ENCODE measurements around the gene BNIP5.

BNIP5 gene

GRCh38 chr6:36327226-36327918, 9.3 kb downstream of the BNIP5 start:
- no peak for TF ChIP-seq CTCF (IDR thresholded peaks at IDR 0.05)
- Histone ChIP-seq H3K27me3 (ENCODE audit: control insufficient read depth, insufficient read depth, low read length) (no peaks in the 10 kb centered on the region), H3K4me3 (ENCODE audit: low read depth, low read length) (no peak overlapping the region), H3K4me1 (no peaks in the 10 kb centered on the region), H3K36me3 (ENCODE audit: control insufficient read depth, insufficient read depth, low read length) (no peaks in the 10 kb centered on the region), H3K27ac (no peak overlapping the region), H3K9ac (no peak overlapping the region), H3K9me3 (ENCODE audit: control insufficient read depth, low read length) (no peaks in the 10 kb centered on the region), H3K4me2 (ENCODE audit: low read length) (no peak overlapping the region), H3K79me2 (no peaks in the 10 kb centered on the region), H2AFZ (no peak overlapping the region)

GRCh38 chr6:36326356-36326995, 10.2 kb downstream of the BNIP5 start:
- Histone ChIP-seq H3K4me2 (ENCODE audit: low read length) (no peak overlapping the region), H3K9ac (no peak overlapping the region), H3K27ac (no peak overlapping the region), H3K9me3 (ENCODE audit: control insufficient read depth, low read length) (no peaks in the 10 kb centered on the region), H3K27me3 (ENCODE audit: control insufficient read depth, insufficient read depth, low read length) (no peaks in the 10 kb centered on the region), H2AFZ (no peak overlapping the region), H3K36me3 (ENCODE audit: control insufficient read depth, insufficient read depth, low read length) (no peaks in the 10 kb centered on the region), H3K4me3 (ENCODE audit: low read depth, low read length) (no peak overlapping the region), H3K4me1 (no peaks in the 10 kb centered on the region), H3K79me2 (no peaks in the 10 kb centered on the region)
- TF ChIP-seq CTCF (IDR thresholded peaks at IDR 0.05): no peak

GRCh38 chr6:36324715-36325114, 12.0 kb downstream of the BNIP5 start:
- Histone ChIP-seq H3K27ac (no peak overlapping the region), H2AFZ (no peak overlapping the region), H3K79me2 (no peaks in the 10 kb centered on the region), H3K4me1 (no peaks in the 10 kb centered on the region), H3K27me3 (ENCODE audit: control insufficient read depth, insufficient read depth, low read length) (no peaks in the 10 kb centered on the region), H3K4me3 (ENCODE audit: low read depth, low read length) (no peak overlapping the region), H3K9me3 (ENCODE audit: control insufficient read depth, low read length) (no peaks in the 10 kb centered on the region), H3K36me3 (ENCODE audit: control insufficient read depth, insufficient read depth, low read length) (no peaks in the 10 kb centered on the region), H3K9ac (no peak overlapping the region), H3K4me2 (ENCODE audit: low read length) (no peak overlapping the region)
- TF ChIP-seq CTCF (IDR thresholded peaks at IDR 0.05): no peak

GRCh38 chr6:36324191-36324590, 12.5 kb downstream of the BNIP5 start:
- H3K27me3 ChIP-seq (ENCODE audit: control insufficient read depth, insufficient read depth, low read length): no peaks in the 10 kb centered on the region
- no peak for TF ChIP-seq CTCF (IDR thresholded peaks at IDR 0.05)

GRCh38 chr6:36323062-36323461, 13.6 kb downstream of the BNIP5 start:
- Histone ChIP-seq H3K27me3 (ENCODE audit: control insufficient read depth, insufficient read depth, low read length) (no peaks in the 10 kb centered on the region), H3K9me3 (ENCODE audit: control insufficient read depth, low read length) (no peaks in the 10 kb centered on the region), H3K36me3 (ENCODE audit: control insufficient read depth, insufficient read depth, low read length) (no peaks in the 10 kb centered on the region), H3K4me2 (ENCODE audit: low read length) (no peak overlapping the region), H3K4me3 (ENCODE audit: low read depth, low read length) (no peak overlapping the region), H3K4me1 (no peaks in the 10 kb centered on the region), H3K9ac (no peak overlapping the region), H2AFZ (no peak overlapping the region), H3K27ac (no peak overlapping the region), H3K79me2 (no peaks in the 10 kb centered on the region)
- no peak for TF ChIP-seq CTCF (IDR thresholded peaks at IDR 0.05)

More at GRCh38 chr6:36324191-36324590, 12.5 kb downstream of the BNIP5 start:
- Histone ChIP-seq H3K27ac (no peak overlapping the region), H2AFZ (no peak overlapping the region), H3K4me2 (ENCODE audit: low read length) (no peak overlapping the region), H3K9ac (no peak overlapping the region), H3K4me3 (ENCODE audit: low read depth, low read length) (no peak overlapping the region), H3K36me3 (ENCODE audit: control insufficient read depth, insufficient read depth, low read length) (no peaks in the 10 kb centered on the region), H3K4me1 (no peaks in the 10 kb centered on the region), H3K79me2 (no peaks in the 10 kb centered on the region), H3K9me3 (ENCODE audit: control insufficient read depth, low read length) (no peaks in the 10 kb centered on the region)

Data from parathyroid adenoma (tissue), 2 donors.